ENCODE measurements around the gene ASB13. TPM values are rescaled to one million over a fixed set of nuclear protein-coding genes. Genes with fewer than 3 reads are reported as not detected.
A peak's percentile ranks its signal among the peaks of the same experiment; 100 is the strongest.

Gene ASB13
- total RNA-seq, 1 donor from 2014 or later: 23.0 TPM

DNA sequence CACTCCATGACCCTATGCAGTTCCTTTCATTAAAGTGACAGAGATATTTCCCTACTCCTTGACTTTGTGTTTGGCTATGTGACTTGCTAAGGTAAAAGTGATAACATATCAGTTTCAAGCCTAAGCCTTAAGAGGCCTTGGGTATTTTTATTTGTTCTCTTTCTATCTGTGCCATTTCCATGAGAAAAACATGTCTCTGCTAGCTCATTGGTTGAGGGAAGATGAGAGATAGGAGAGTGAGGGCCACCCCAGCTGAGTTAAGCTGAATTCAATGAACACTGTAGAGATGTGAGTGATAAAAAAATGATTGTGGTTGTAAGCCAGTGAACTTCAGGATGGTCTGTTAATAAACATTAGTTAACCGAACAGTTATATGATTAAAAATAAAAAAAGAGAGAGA is 31.7 kb upstream of the ASB13 start:
- Histone ChIP-seq H3K4me1 (peaks cover 12% of the 10 kb centered on the region), H3K9me3 (no peaks in the 10 kb centered on the region), H3K36me3 (no peaks in the 10 kb centered on the region), H3K27me3 (no peaks in the 10 kb centered on the region), H3K4me3 (no peak overlapping the region), H3K27ac (no peak overlapping the region)
- ATAC-seq (no peak), DNase-seq (no peak)
- TF ChIP-seq, protein P1, sequence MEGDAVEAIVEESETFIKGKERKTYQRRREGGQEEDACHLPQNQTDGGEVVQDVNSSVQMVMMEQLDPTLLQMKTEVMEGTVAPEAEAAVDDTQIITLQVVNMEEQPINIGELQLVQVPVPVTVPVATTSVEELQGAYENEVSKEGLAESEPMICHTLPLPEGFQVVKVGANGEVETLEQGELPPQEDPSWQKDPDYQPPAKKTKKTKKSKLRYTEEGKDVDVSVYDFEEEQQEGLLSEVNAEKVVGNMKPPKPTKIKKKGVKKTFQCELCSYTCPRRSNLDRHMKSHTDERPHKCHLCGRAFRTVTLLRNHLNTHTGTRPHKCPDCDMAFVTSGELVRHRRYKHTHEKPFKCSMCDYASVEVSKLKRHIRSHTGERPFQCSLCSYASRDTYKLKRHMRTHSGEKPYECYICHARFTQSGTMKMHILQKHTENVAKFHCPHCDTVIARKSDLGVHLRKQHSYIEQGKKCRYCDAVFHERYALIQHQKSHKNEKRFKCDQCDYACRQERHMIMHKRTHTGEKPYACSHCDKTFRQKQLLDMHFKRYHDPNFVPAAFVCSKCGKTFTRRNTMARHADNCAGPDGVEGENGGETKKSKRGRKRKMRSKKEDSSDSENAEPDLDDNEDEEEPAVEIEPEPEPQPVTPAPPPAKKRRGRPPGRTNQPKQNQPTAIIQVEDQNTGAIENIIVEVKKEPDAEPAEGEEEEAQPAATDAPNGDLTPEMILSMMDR (IDR thresholded peaks at IDR 0.05): no peak
- intact Hi-C loops (cut with DNase I): no loop called here

GRCh38 chr10:5697342-5697741 is 30.9 kb upstream of the ASB13 start:
- no peak for DNase-seq
- no peak overlapping the region for H3K4me3 ChIP-seq
- ATAC-seq: no peak
- no peaks in the 10 kb centered on the region for H3K36me3 ChIP-seq
- intact Hi-C loops (cut with DNase I): no loop called here
- no peak overlapping the region for H3K27ac ChIP-seq
- H3K27me3 ChIP-seq: no peaks in the 10 kb centered on the region
- H3K4me1 ChIP-seq: peaks cover 19% of the 10 kb centered on the region
- TF ChIP-seq, protein P1 (IDR thresholded peaks at IDR 0.05): no peak
- H3K9me3 ChIP-seq: no peaks in the 10 kb centered on the region

- no peak overlapping the region for H3K27ac ChIP-seq
- no peak for DNase-seq
- H3K4me3 ChIP-seq: no peak overlapping the region
- no peaks in the 10 kb centered on the region for H3K27me3 ChIP-seq
- peaks cover 26% of the 10 kb centered on the region for H3K4me1 ChIP-seq
- H3K36me3 ChIP-seq: no peaks in the 10 kb centered on the region
- H3K9me3 ChIP-seq: no peaks in the 10 kb centered on the region
- TF ChIP-seq, protein P1 (IDR thresholded peaks at IDR 0.05): no peak
- no peak for ATAC-seq
- intact Hi-C loops (cut with DNase I): no loop called here
Observed at GRCh38 chr10:5694573-5694972, 28.2 kb upstream of the ASB13 start.

GRCh38 chr10:5692461-5693358 is 26.3 kb upstream of the ASB13 start:
- intact Hi-C loops (cut with DNase I): no loop called here
- TF ChIP-seq, protein P1 (IDR thresholded peaks at IDR 0.05): no peak
- ATAC-seq (peak; percentile 92), DNase-seq (peak; percentile 78)
- Histone ChIP-seq H3K9me3 (no peaks in the 10 kb centered on the region), H3K36me3 (no peaks in the 10 kb centered on the region), H3K4me1 (peaks cover 26% of the 10 kb centered on the region), H3K4me3 (peak overlapping the region; percentile 50), H3K27ac (no peak overlapping the region), H3K27me3 (no peaks in the 10 kb centered on the region)

DNA sequence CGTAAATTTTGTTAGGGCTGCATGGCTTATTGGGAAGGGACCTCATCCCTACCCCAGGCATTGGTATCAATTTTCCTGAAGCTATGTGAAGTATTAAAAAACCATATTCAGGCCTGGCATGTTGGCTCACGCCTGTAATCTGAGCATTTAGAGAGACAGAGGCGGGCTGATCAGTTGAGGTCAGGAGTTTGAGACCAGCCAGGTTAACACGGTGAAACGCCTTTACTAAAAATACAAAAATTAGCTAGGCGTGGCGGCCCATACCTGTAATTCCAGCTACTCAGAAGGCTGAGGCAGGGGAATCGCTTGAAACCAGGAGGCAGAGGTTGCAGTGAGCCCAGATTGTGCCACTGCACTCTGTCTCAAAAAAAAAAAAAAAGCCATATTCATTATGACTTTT is 25.4 kb upstream of the ASB13 start:
- Histone ChIP-seq H3K9me3 (no peaks in the 10 kb centered on the region), H3K27ac (no peak overlapping the region), H3K36me3 (no peaks in the 10 kb centered on the region), H3K4me3 (no peak overlapping the region), H3K27me3 (no peaks in the 10 kb centered on the region), H3K4me1 (peaks cover 29% of the 10 kb centered on the region)
- TF ChIP-seq, protein P1 (IDR thresholded peaks at IDR 0.05): no peak
- intact Hi-C loops (cut with DNase I): no loop called here
- DNase-seq (no peak), ATAC-seq (no peak)
